RWPE2 (cell line): ENCODE data around the gene UBL7.

Experiments
- ATAC-seq: fragments of 200-7000 bp; cut with Tn5 transposase; 3 replicates; pipeline ENCODE4 v1.9.1; 2021; ENCODE audit warnings: low read depth
- DNase-seq: peaks from one replicate; pipeline ENCODE4 v3.0.0-alpha.2; 2020; ENCODE audit warnings: low spot score
- H3K27ac ChIP-seq: fragments of 450-650 bp; 2 replicates; pipeline ENCODE4 v1.5.1; 2017; ENCODE audit warnings: mild to moderate bottlenecking; ENCODE audit not compliant: poor library complexity, severe bottlenecking
- H3K27me3 ChIP-seq: fragments of 250-450 bp; sonication (Bioruptor Pico); 2 replicates; pipeline ENCODE4 v1.5.1; 2021; ENCODE audit warnings: mild to moderate bottlenecking, moderate library complexity; ENCODE audit not compliant: insufficient read depth, poor library complexity, severe bottlenecking
- H3K36me3 ChIP-seq: fragments of 250-450 bp; sonication (Bioruptor Pico); 2 replicates; pipeline ENCODE4 v1.5.1; 2020; ENCODE audit warnings: low read depth, mild to moderate bottlenecking, moderate library complexity
- H3K4me1 ChIP-seq: fragments of 250-450 bp; sonication (Bioruptor Pico); 2 replicates; pipeline ENCODE4 v1.5.1; 2021; ENCODE audit warnings: mild to moderate bottlenecking, moderate library complexity; ENCODE audit not compliant: insufficient read depth, poor library complexity, severe bottlenecking
- H3K4me3 ChIP-seq: fragments of 250-450 bp; sonication (Bioruptor Pico); 2 replicates; pipeline ENCODE4 v1.5.1; 2021; ENCODE audit warnings: mild to moderate bottlenecking, moderate library complexity; ENCODE audit not compliant: severe bottlenecking
- H3K9me3 ChIP-seq: fragments of 250-450 bp; sonication (Bioruptor Pico); 2 replicates; pipeline ENCODE4 v1.5.1; 2021; ENCODE audit warnings: mild to moderate bottlenecking, moderate library complexity; ENCODE audit not compliant: severe bottlenecking
- CTCF ChIP-seq: fragments of 450-650 bp; IDR thresholded peaks from one replicate; pipeline ENCODE4 v1.5.1; 2017; ENCODE audit warnings: mild to moderate bottlenecking, moderate library complexity; ENCODE audit not compliant: poor library complexity, severe bottlenecking

The UBL7 gene

GRCh38 chr15:74420193-74420905, 40.6 kb downstream of the UBL7 start:
- no peak overlapping the region for H3K4me3 ChIP-seq
- no peak for TF ChIP-seq CTCF
- H3K9me3 ChIP-seq, result no peaks in the 10 kb centered on the region
- ATAC-seq, result no peak
- H3K36me3 ChIP-seq, result peaks cover 24% of the 10 kb centered on the region
- H3K4me1 ChIP-seq, result peaks cover 82% of the 10 kb centered on the region
- DNase-seq, result no peak
- H3K27ac ChIP-seq, result peak overlapping the region; percentile 95
- no peaks in the 10 kb centered on the region for H3K27me3 ChIP-seq

GRCh38 chr15:74419432-74419831, 41.5 kb downstream of the UBL7 start:
- DNase-seq (no peak), ATAC-seq (no peak)
- H3K4me3 ChIP-seq, result no peak overlapping the region
- H3K27ac ChIP-seq, result peak overlapping the region; percentile 95
- H3K27me3 ChIP-seq, result no peaks in the 10 kb centered on the region
- H3K36me3 ChIP-seq, result peaks cover 33% of the 10 kb centered on the region
- no peaks in the 10 kb centered on the region for H3K9me3 ChIP-seq
- no peak for TF ChIP-seq CTCF
- peaks cover 74% of the 10 kb centered on the region for H3K4me1 ChIP-seq

DNA sequence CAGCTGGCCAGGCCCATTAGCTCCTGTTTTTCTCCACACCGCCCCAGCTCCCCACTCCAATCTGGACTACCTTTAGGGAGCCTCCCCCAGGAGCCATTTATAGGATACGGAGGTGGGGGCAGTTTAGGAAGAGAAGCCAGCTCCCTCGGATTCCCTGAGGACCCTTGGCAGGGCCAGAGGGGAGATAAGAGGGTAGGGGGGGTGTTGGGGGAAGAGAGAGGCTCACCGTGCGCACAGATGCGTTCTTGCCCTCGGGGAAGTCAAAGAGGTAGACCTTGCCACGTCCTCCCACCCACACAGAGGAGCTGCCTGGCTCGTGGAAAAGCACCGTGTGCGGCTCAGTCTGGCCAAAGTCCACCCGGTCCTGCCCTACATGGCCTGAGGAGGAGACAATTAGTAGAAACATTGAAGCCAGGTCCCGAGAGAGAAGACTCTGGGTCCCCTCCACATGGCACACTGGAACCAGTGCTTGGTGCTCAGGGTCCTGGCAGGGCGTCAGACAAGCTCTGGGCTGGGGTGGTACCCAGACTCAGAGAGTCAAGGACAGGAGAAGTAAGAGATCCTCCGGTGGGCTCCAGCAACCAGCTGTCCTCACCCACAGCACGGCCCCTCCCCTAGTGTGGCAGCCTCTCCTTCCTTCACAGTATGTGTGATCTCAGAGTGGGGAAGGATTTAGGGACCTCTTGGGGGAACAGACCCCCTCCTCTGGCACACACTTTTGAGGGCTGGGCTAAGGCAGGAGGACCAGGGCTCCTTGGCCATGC, 42.2 kb downstream of the UBL7 start:
- no peaks in the 10 kb centered on the region for H3K9me3 ChIP-seq
- DNase-seq (no peak), ATAC-seq (no peak)
- no peak for TF ChIP-seq CTCF
- peaks cover 40% of the 10 kb centered on the region for H3K36me3 ChIP-seq
- peak overlapping the region; percentile 95 for H3K27ac ChIP-seq
- H3K4me1 ChIP-seq, result peaks cover 67% of the 10 kb centered on the region
- no peaks in the 10 kb centered on the region for H3K27me3 ChIP-seq
- no peak overlapping the region for H3K4me3 ChIP-seq

GRCh38 chr15:74417670-74418069, 43.3 kb downstream of the UBL7 start:
- Histone ChIP-seq H3K27me3 (no peaks in the 10 kb centered on the region), H3K9me3 (no peaks in the 10 kb centered on the region), H3K4me3 (no peak overlapping the region), H3K36me3 (peaks cover 49% of the 10 kb centered on the region), H3K27ac (peak overlapping the region; percentile 95), H3K4me1 (peaks cover 56% of the 10 kb centered on the region)
- no peak for TF ChIP-seq CTCF
- DNase-seq, result no peak
- no peak for ATAC-seq

GRCh38 chr15:74417225-74417624, 43.7 kb downstream of the UBL7 start:
- no peak for TF ChIP-seq CTCF
- peak; percentile 93 for DNase-seq
- H3K4me3 ChIP-seq, result no peak overlapping the region
- no peaks in the 10 kb centered on the region for H3K27me3 ChIP-seq
- H3K4me1 ChIP-seq, result peaks cover 52% of the 10 kb centered on the region
- H3K9me3 ChIP-seq, result no peaks in the 10 kb centered on the region
- peak overlapping the region; percentile 95 for H3K27ac ChIP-seq
- H3K36me3 ChIP-seq, result peaks cover 54% of the 10 kb centered on the region
- ATAC-seq, result peak; percentile 78
